PC-3 (cell line): ENCODE data around the gene PPP2R3B.

ENCODE experiments used
- EZH2 ChIP-seq: fragments of 300-600 bp; sonication (generic); IDR thresholded peaks from one replicate; pipeline ENCODE4 v1.6.1; 2017; ENCODE audit warnings: antibody characterized with exemption, mild to moderate bottlenecking, low read length; ENCODE audit not compliant: unreplicated experiment
- EZH2phosphoT487 ChIP-seq: fragments of 300-600 bp; sonication (generic); IDR thresholded peaks from 2 replicates; pipeline ENCODE4 v1.6.1; 2018; ENCODE audit warnings: mild to moderate bottlenecking, antibody characterized with exemption, low read length, borderline replicate concordance
- TF ChIP-seq, protein P1 (sequence below): fragments of 300-600 bp; sonication (generic); conservative IDR thresholded peaks from 2 replicates; pipeline ENCODE4 v1.5.1; 2017; ENCODE audit warnings: antibody characterized with exemption, low read depth, mild to moderate bottlenecking, low read length

DNA sequence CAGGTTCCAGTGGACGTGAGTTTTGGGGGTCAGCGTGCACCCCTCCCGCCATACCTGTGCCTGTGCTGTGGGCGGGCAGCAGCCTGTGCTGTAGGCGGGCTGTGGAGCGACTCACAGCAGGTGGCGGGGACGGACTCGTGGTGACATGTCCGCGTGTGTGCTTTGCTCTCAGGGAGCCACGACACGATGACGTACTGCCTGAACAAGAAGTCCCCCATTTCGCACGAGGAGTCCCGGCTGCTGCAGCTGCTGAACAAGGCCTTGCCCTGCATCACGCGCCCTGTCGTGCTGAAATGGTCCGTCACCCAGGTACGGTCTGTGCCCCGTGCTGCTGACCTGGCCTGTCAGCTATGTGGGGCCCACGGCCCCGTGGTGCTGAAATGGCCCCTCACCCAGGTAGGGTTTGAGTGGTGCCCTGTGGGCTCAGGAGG, 98.1 kb downstream of the PPP2R3B start:
- TF ChIP-seq, protein P1, sequence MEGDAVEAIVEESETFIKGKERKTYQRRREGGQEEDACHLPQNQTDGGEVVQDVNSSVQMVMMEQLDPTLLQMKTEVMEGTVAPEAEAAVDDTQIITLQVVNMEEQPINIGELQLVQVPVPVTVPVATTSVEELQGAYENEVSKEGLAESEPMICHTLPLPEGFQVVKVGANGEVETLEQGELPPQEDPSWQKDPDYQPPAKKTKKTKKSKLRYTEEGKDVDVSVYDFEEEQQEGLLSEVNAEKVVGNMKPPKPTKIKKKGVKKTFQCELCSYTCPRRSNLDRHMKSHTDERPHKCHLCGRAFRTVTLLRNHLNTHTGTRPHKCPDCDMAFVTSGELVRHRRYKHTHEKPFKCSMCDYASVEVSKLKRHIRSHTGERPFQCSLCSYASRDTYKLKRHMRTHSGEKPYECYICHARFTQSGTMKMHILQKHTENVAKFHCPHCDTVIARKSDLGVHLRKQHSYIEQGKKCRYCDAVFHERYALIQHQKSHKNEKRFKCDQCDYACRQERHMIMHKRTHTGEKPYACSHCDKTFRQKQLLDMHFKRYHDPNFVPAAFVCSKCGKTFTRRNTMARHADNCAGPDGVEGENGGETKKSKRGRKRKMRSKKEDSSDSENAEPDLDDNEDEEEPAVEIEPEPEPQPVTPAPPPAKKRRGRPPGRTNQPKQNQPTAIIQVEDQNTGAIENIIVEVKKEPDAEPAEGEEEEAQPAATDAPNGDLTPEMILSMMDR = no peak
- TF ChIP-seq EZH2 = no peak
- no peak for TF ChIP-seq EZH2phosphoT487
